ENCODE results near the gene KIF26B.
A peak's percentile ranks its signal among the peaks of the same experiment; 100 is the strongest.

The KIF26B gene

GRCh38 chr1:245173446-245174211 lies 18.8 kb downstream of the KIF26B start:
- no peak for DNase-seq

GRCh38 chr1:245177071-245177900 lies 22.5 kb downstream of the KIF26B start:
- DNase-seq = no peak

- DNase-seq = no peak
Measured at GRCh38 chr1:245179706-245180105, 24.9 kb downstream of the KIF26B start.

- no peak for DNase-seq
Measured at GRCh38 chr1:245180496-245181157, 25.8 kb downstream of the KIF26B start.

- DNase-seq = no peak
Measured at GRCh38 chr1:245181158-245181517, 26.4 kb downstream of the KIF26B start.

- DNase-seq = no peak
Measured at GRCh38 chr1:245182028-245182427, 27.2 kb downstream of the KIF26B start.

- DNase-seq = no peak
Measured at GRCh38 chr1:245183429-245183828, 28.6 kb downstream of the KIF26B start.

GRCh38 chr1:245184779-245185178 lies 30.0 kb downstream of the KIF26B start:
- no peak for DNase-seq

- DNase-seq = peak; percentile 50 to 80 (median 75)
Measured at GRCh38 chr1:245188403-245188802, 33.6 kb downstream of the KIF26B start.

GRCh38 chr1:245195398-245195797 lies 40.6 kb downstream of the KIF26B start:
- no peak for DNase-seq

GRCh38 chr1:245197121-245197520 lies 42.3 kb downstream of the KIF26B start:
- DNase-seq = no peak

GRCh38 chr1:245197911-245198379 lies 43.2 kb downstream of the KIF26B start:
- peak in 2 of 3 donors; percentile 13 to 23 for DNase-seq

- DNase-seq = no peak
Measured at GRCh38 chr1:245198748-245199516, 44.1 kb downstream of the KIF26B start.

GRCh38 chr1:245200146-245200545 lies 45.4 kb downstream of the KIF26B start:
- DNase-seq = no peak

GRCh38 chr1:245201201-245201600 lies 46.4 kb downstream of the KIF26B start:
- no peak for DNase-seq

GRCh38 chr1:245201827-245202226 lies 47.0 kb downstream of the KIF26B start:
- no peak for DNase-seq

GRCh38 chr1:245205396-245205795 lies 50.6 kb downstream of the KIF26B start:
- no peak for DNase-seq

GRCh38 chr1:245205864-245206263 lies 51.1 kb downstream of the KIF26B start:
- no peak for DNase-seq

- no peak for DNase-seq
Measured at GRCh38 chr1:245207056-245207638, 52.4 kb downstream of the KIF26B start.

- DNase-seq = no peak
Measured at GRCh38 chr1:245207801-245208200, 53.0 kb downstream of the KIF26B start.

GRCh38 chr1:245209658-245210435 lies 55.1 kb downstream of the KIF26B start:
- no peak for DNase-seq
